HT1080 (cell line): ENCODE measurements around the gene ZNF133. TPM values are rescaled to one million over a fixed set of nuclear protein-coding genes. Genes with fewer than 3 reads are reported as not detected.

Experiments used
- DNase-seq: peaks from one replicate; pipeline ENCODE4 v3.0.0-alpha.2; 2015; ENCODE audit warnings: low read depth
- small RNA-seq: library from RNA; depleted of rRNA; stranded (forward); fragments of <200 nt; gene quantifications from one replicate; pipeline ENCODE3, GENCODE V24; 2014
- total RNA-seq: library from RNA; depleted of rRNA; stranded (reverse); fragments of >200 nt; shearing (Covaris generic); gene quantifications from 2 replicates; pipeline ENCODE4 v1.2.3, GENCODE V29; 2014; rRNA removed

The ZNF133 gene
- total RNA-seq, 1 experiment from 2014 or later: 8.9 TPM

GRCh38 chr20:18361678-18362077, 73.4 kb downstream of the ZNF133 start:
- no peak for DNase-seq

- no peak for DNase-seq
Measured at GRCh38 chr20:18362916-18363315, 74.6 kb downstream of the ZNF133 start.

GRCh38 chr20:18363708-18364107, 75.4 kb downstream of the ZNF133 start:
- no peak for DNase-seq

- DNase-seq: no peak
Measured at GRCh38 chr20:18364768-18365167, 76.4 kb downstream of the ZNF133 start.

Small RNA genes lying within 50 kb of the gene (small RNA-seq; reads per million reads assigned to genes)
- gene RN7SL14P: not detected
- gene RNU2-56P: 0.82 reads per million, percentile 69 among the genes with 10 or more reads in this experiment

Other genes with a start within 250 kb of the ZNF133 start
- gene OVOL2, start 230.6 kb upstream of the ZNF133 start, total RNA-seq: 0.34 TPM in 1 of 2 replicates, not detected in the other
- 11.1 and 12.7 TPM in 2 replicates for gene KAT14, start 150.7 kb upstream of the ZNF133 start, total RNA-seq
- gene PET117, start 150.7 kb upstream of the ZNF133 start, total RNA-seq: 19.7 and 25.5 TPM in 2 replicates
- gene DZANK1, start 178.5 kb downstream of the ZNF133 start, total RNA-seq: 0.57 and 1.3 TPM in 2 replicates
- gene POLR3F, start 178.9 kb downstream of the ZNF133 start, total RNA-seq: 25.2 and 35.2 TPM in 2 replicates
- 17.1 and 17.4 TPM in 2 replicates for gene RBBP9, start 208.7 kb downstream of the ZNF133 start, total RNA-seq
- gene SEC23B, start 219.4 kb downstream of the ZNF133 start, total RNA-seq: 84.6 and 95.2 TPM in 2 replicates